Measurements from ENCODE around the gene OGDH. TPM values are rescaled to one million over a fixed set of nuclear protein-coding genes. Genes with fewer than 3 reads are reported as not detected.
"Not testable (repeated sequence)": the region's sequence is repeated elsewhere in the genome, so short reads cannot be mapped to it uniquely, and the experiment has no call there.

Gene OGDH
- total RNA-seq, 1 donor from 2014 or later: 157 TPM

DNA sequence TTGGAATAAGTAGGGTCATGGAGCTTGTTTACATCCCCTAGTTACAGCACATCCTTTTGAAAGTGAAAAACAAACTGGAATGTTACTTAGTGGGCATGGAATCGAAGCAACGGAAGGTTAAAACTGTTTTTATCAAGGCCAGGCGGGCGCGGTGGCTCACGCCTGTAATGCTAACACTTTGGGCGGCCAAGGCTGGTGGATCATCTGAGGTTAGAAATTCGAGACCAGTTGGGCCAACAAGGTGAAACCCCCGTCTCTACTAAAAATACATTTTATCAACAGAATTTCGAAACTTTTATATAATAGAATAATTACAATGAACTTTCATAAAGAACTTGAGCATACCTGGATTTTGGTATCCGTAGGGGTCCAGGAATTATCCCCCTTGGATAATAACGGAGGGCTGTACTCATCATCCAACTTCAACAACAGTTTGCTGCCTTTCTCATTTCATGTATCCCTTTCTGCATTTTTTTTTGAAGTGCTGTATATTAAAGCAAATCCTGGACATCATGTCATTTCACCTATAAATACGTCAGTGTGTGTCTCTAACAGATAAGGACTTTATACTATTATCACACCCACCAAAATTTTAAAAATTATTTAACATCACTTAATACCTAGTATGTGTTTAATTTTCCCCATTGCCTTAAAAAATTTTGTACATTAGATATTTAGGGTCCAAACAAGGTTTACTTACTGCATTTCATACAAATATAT lies 23.1 kb upstream of the OGDH start:
- Histone ChIP-seq H3K4me3 (peak overlapping the region; percentile 100), H3K9me3 (no peaks in the 10 kb centered on the region), H3K4me1 (peaks cover 16% of the 10 kb centered on the region), H3K27me3 (no peaks in the 10 kb centered on the region), H3K27ac (peak overlapping the region; percentile 98), H3K36me3 (peaks cover 25% of the 10 kb centered on the region)
- ATAC-seq: no peak
- TF ChIP-seq, protein P1, sequence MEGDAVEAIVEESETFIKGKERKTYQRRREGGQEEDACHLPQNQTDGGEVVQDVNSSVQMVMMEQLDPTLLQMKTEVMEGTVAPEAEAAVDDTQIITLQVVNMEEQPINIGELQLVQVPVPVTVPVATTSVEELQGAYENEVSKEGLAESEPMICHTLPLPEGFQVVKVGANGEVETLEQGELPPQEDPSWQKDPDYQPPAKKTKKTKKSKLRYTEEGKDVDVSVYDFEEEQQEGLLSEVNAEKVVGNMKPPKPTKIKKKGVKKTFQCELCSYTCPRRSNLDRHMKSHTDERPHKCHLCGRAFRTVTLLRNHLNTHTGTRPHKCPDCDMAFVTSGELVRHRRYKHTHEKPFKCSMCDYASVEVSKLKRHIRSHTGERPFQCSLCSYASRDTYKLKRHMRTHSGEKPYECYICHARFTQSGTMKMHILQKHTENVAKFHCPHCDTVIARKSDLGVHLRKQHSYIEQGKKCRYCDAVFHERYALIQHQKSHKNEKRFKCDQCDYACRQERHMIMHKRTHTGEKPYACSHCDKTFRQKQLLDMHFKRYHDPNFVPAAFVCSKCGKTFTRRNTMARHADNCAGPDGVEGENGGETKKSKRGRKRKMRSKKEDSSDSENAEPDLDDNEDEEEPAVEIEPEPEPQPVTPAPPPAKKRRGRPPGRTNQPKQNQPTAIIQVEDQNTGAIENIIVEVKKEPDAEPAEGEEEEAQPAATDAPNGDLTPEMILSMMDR (IDR thresholded peaks at IDR 0.05): no peak
- intact Hi-C loops (cut with DNase I): loop anchor here (10.0 kb wide), 1 partner anchor 261 kb away; the partner anchor contains the start of gene H2AZ2
- no peak for DNase-seq

DNA sequence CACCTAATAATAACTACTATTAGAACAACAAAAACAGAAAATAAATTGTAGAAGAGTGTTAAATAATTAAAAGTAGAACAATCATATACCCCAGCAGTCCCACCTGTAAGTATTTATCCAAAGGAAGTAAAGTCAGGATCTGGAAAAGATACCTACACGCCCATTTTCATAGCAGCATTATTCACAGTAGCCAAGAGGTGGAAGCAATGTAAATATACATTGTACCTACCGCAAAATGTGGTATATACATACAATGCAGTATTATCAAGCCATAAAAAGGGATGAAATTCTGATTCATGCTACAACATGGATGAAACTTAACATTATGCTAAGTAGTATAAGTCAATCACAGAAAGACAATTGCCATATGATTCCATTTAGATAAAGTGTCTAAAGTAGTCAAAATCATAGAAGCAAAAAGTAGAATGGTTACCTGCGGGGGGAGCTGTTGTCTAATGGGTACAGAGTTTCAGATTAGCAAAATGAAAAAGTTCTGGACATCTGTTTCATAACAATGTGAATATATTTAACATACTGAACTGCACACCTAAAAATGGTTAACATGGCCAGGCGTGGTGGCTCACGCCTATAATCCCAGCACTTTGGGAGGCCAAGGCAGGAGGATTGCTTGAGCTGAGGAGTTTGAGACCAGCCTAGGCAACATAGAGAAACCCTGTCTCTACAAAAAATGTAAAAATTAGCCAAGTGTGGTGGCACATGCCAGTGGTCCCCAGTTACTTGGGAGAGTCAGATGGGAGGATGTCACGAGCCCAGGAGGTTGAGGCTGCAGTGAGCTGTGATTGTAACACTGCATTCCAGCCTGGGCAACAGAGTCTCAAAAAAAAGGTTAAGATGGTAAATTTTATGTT lies 18.4 kb upstream of the OGDH start:
- intact Hi-C loops (cut with DNase I): loop anchor here (10.0 kb wide), 1 partner anchor 257 kb away; the partner anchor contains the start of gene H2AZ2
- H3K27ac ChIP-seq: no peak overlapping the region
- H3K27me3 ChIP-seq: no peaks in the 10 kb centered on the region
- peaks cover 3% of the 10 kb centered on the region for H3K4me1 ChIP-seq
- DNase-seq (no peak), ATAC-seq (peak; percentile 85)
- H3K9me3 ChIP-seq: no peaks in the 10 kb centered on the region
- H3K36me3 ChIP-seq: no peaks in the 10 kb centered on the region
- no peak overlapping the region for H3K4me3 ChIP-seq
- TF ChIP-seq, protein P1 (IDR thresholded peaks at IDR 0.05): peak; percentile 67

DNA sequence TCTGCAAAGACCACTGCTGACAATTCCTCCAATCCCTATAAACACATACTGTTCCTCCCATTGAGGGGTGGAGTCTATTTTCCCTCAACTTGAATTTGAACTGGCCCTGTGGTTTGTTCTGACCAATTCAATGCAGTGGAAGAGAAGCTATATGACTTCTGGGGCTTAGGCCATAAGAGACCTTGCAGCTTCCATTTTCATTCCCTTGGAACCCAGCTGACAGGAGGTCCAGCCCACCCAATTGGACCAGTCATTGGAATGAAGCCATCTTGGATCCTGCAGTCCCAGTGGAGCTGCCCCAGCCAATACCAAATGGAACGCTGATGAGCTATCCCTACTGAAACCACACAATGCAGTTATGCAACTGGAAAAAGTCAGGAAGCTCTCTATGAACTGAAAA lies 15.5 kb upstream of the OGDH start:
- Histone ChIP-seq H3K36me3 (no peaks in the 10 kb centered on the region), H3K27me3 (no peaks in the 10 kb centered on the region), H3K4me3 (no peak overlapping the region), H3K27ac (no peak overlapping the region), H3K4me1 (peaks cover 3% of the 10 kb centered on the region), H3K9me3 (no peaks in the 10 kb centered on the region)
- ATAC-seq (no peak), DNase-seq (no peak)
- TF ChIP-seq, protein P1 (IDR thresholded peaks at IDR 0.05): no peak
- intact Hi-C loops (cut with DNase I): no loop called here

DNA sequence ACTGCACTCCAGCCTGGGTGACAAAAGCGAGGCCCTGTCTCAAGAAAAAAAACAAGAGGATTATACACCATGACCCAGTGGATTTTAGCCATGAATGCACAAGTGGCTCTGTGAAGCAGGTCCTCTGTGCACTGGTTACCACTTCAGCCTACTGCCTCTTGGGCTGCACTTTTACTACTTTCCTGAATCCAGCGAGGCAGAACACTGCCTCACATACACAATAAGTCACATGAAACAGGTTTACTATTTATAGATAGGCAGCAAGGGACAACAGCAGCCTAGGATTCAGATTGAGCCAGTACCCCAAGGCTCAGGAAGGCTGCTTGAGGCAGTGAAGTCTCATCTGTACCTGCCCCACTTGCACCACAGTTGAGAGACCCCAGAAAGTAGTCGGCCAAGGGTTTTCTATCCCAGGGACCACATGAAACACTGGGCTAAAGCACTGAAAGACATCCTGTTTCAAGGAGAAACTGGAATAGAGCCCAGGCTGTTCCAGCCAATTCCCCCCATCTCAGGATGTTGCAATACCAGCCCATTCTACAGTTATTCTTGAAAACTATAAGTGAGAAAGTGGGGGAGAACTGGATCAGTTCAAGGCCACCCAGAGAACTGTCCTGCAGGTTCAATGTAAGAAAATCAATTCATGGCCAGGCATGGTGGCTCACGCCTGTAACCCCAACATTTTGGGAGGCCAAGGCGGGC lies 10.3 kb upstream of the OGDH start:
- H3K36me3 ChIP-seq: no peaks in the 10 kb centered on the region
- H3K9me3 ChIP-seq: no peaks in the 10 kb centered on the region
- H3K4me1 ChIP-seq: no peaks in the 10 kb centered on the region
- intact Hi-C loops (cut with DNase I): no loop called here
- DNase-seq (no peak), ATAC-seq (peak; percentile 62)
- TF ChIP-seq, protein P1 (IDR thresholded peaks at IDR 0.05): no peak
- H3K27me3 ChIP-seq: no peaks in the 10 kb centered on the region
- no peak overlapping the region for H3K27ac ChIP-seq
- no peak overlapping the region for H3K4me3 ChIP-seq

DNA sequence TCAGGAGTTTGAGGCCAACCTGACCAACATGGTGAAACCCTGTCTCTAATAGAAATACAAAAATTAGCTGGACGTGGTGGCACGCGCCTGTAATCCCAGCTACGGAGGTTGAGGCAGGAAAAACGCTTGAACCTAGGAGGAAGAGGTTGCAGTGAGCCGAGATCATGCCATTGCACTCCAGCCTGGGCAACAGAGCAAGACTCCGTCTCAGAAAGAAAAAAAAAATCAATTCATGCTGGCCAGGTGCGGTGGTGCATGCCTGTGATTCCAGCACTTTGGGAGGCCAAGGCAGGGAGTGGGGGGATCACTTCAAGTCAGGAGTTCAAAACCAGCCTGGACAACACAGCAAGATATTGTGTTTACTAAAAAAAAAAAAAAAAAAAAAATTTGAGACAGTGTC lies 9.2 kb upstream of the OGDH start:
- H3K27ac ChIP-seq; H3K36me3 ChIP-seq; H3K4me1 ChIP-seq; H3K9me3 ChIP-seq; intact Hi-C loops (cut with DNase I); H3K27me3 ChIP-seq; ATAC-seq; H3K4me3 ChIP-seq; DNase-seq: not testable (repeated sequence)

All from upper lobe of right lung (tissue), 1 donor.